ENCODE results near the gene NUTM2E.
"Not testable (repeated sequence)": the region's sequence is repeated elsewhere in the genome, so short reads cannot be mapped to it uniquely, and the experiment has no call there.

NUTM2E gene, protein sequence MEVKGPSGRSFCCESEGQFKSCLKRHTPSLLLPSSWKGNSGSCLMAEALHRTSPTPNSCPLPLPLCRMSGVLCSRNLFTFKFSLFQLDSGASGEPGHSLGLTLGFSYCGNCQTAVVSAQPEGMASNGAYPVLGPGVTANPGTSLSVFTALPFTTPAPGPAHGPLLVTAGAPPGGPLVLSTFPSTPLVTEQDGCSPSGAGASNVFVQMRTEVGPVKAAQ (N-terminal part only)

DNA sequence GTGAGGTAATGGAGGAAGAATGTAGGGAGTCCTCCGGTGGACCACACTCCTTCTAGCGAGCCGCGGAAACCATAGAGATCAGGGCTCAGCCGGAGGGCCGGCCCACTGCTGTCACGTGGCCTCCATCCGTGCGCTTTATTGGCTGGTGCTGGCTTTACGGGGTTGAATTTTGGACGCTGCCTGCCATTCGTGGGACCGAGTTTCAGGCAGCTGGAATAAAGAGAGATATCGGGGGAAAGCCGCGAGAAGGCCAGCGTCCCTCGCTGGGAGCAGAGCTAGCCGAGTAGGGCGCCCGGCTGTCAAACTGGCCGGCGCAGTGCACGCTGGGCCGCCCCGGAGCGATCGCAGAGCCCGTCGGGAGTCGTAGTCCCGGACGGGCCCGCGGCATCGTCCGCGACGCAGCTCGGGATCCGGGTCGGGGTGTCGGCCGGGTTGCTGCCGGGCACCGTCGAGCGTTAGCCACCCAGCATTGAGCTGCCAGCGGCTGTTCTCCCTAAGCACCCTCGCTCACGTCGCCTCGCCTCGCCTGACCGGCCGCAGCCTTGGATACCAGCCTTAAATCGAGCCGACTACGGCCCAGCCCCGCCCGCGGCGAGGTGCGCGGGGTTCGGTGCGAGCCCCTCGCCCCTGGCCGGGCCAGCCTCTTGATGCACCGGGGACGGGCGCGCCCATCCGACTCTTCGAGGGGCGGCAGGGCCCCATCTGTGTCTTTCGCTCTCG is at the start of gene NUTM2E:
Gene NUTM2E (plus strand): TSS at position 244 of the 720 bp plus-strand sequence. CDS start 15,002 bp downstream, outside the sequence.
- in situ Hi-C loops (cut with MboI; ENCODE audit: low sequenced_read_pairs), result not testable (repeated sequence)

DNA sequence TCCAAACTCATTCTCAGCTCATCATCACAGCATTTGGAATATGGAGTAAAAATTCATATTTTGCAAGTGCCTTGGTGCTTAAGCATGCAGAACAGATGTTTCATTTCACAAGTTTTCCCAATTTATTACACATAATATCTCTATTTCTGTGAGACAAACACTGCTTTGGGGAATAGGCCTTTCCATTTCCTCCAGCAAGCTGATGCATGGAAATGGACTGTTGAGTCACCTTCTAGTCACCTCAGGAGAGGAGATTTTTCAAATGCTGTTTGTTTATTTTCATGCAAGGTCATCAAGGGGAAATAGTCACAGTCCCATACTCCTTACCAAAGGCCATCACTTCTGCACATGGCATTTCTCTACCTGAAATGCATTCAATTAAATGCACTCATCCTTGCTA is 48.5 kb upstream of the NUTM2E start:
- in situ Hi-C loops (cut with MboI; ENCODE audit: low sequenced_read_pairs), result not testable (repeated sequence)

DNA sequence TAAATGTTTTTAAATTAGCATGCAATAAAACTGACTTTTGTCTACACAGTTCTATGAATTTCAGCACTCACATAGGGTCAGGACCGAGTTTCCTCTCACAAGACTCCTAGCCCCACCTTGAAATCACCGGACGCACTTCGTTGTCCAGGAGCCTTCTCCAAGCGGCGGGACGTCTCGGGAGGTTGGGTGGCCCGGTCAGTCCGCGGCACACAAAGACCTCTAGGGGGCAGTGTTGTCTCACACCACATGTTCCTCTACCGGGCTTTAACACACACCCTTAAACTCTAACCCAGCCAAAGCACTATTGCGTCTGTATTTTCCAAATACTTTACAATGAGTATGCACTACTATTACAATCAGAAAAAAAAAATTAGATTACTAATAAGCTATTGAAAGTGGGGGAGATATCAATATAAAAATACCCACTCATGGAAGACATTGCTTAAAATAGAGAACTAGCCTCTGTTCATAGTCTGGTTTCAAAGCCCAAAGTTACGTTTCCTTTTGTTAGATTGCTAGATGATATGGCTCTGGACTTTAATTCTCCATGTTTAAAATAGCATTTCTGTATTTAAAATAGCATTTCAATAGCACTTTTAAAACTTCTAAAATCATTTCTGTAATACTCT is 47.1 kb upstream of the NUTM2E start:
- in situ Hi-C loops (cut with MboI; ENCODE audit: low sequenced_read_pairs), result not testable (repeated sequence)

DNA sequence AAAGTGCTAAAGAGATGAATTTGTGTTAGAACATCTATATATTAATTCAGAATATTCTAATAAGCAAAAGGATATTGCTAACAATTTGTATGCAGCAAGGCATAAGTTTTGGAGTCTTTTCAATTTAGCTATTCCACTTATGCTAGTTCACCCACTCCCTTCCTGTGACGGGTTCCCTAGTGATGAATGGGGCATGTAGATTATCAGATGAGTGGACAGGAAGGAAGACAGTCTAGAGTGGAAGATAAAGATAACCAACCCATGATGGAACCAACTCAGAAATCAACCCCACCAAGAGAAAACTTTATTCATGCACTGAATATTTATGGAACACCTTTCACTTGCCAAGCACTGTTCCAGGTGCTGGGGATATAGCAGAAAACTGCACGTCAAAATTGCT is 46.5 kb upstream of the NUTM2E start:
- in situ Hi-C loops (cut with MboI; ENCODE audit: low sequenced_read_pairs), result not testable (repeated sequence)

DNA sequence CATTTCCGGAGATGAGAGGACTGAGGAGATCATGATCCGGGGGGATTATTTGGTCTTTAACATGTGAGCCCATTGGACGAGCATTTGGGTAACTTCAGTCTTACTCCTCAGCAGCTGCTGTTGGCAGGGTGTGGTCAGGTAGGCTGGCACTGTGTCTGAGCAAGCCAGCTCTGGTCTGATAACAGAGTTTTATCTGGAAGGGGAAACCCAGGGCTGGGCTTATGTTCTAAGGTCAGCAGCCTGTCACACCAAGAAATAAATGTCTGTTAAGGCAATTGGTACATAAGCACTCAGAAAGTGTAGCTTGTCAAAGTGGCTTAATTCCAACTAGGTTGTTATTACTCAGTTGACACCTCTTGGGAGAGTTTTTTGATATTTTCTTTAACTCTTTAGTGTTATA is 45.0 kb upstream of the NUTM2E start:
- in situ Hi-C loops (cut with MboI; ENCODE audit: low sequenced_read_pairs), result not testable (repeated sequence)

DNA sequence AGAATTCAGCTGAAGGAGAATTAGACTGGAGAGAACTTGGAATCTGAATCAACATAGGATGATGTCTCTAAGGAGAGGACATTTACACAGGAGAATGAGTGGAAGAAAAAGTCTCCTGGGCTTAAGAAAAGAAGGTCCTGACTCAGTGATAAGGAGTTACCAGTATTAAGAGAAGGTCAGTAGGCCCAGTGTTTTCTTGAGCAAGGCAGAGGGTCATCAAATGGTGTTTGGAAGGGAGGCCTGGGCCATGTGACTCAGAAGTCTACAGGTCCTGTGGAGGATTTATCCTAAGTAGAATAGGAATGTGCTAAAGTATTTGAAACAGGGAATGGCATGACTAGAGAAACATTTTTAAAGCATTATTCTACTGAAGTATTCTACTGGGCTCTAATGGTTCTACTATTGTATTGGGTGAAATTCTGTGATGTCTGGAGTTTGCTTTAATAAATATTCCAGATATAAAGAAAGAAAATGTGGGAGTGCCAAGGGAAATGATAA is 39.0 kb upstream of the NUTM2E start:
- in situ Hi-C loops (cut with MboI; ENCODE audit: low sequenced_read_pairs), result not testable (repeated sequence)

DNA sequence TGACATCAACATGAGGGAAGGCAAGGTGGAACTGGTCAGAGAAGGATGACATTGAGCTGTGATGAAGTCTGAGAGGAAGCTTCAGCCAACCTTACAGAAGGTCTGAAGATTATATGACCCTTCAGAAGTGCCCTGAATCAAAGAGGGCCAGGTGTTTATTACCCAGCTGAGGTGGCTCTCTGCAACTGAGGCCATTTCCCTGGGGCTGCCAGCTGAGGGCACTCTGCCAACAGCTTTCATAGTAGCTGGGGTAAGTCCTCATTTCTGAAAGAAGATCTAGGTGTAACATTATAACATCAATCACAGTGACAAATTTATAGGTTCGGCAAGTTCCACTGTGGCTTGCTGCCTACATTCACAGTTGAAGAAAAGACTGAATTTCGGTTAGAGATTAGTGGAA is 37.2 kb upstream of the NUTM2E start:
- in situ Hi-C loops (cut with MboI; ENCODE audit: low sequenced_read_pairs), result not testable (repeated sequence)

DNA sequence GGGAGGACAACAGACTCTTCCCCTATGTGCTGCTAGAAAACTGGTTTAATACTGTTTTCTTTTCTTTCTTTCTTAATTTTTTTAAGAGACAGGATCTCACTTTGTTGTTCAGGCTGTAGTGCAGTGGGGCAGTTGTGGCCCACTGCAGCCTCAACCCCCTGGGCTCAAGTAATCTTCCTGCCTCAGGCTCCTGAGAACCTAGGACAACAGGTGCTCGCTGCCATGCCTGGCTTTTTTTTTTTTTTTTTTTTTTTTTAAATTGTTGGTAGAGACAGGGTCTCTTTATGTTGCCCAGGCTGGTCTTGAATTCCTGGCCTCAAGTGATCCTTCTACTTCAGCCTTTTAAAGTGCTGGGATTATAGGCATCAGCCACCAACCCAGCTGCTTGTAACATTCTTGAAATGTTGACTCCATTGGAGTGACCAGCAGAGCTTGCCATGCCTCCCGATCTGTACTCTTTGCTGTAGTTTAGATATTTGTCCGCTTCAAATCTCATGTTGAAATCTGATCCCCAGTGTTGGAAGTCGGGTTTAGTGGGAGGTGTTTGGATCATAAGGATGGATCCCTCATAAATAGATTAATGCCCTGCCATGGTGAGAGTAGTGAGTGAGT is 34.5 kb upstream of the NUTM2E start:
- in situ Hi-C loops (cut with MboI; ENCODE audit: low sequenced_read_pairs), result not testable (repeated sequence)

DNA sequence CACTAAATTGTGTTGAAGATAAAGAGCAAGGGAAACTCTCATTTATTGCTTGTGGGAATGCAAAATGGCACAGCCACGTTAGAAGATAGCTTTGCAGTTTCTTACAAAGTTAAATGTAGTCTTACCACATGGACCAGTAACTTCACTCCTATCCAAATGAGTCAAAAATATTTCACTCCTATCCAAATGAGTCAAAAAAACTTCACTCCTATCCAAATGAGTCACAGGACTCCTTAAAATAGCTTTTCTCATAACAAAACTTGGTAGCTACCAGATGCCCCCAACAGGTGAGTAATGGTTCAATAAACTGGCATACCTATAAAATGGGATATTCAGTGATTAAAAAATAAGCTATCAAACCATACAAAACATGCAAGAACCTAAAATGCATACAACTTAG is 27.2 kb upstream of the NUTM2E start:
- in situ Hi-C loops (cut with MboI; ENCODE audit: low sequenced_read_pairs), result not testable (repeated sequence)

DNA sequence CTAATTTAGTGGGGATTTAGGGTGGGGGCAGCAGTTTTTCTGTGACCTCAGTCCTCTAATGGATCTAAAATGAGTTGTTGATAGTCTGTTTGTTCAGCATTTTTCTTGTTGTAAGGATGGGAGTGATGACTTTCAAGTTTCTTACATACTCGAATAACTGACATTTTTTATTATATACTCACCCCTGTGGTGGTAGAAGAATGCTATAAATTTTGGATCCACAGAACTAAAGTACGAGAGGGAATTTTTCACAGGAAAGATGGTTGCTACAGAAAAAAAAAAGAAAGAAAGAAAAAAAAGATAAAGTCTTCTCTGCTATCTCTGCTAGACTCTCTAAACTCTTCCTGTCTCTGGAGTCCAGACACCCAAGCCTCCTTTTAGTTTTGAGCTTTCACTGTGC is 20.7 kb upstream of the NUTM2E start:
- in situ Hi-C loops (cut with MboI; ENCODE audit: low sequenced_read_pairs), result not testable (repeated sequence)

DNA sequence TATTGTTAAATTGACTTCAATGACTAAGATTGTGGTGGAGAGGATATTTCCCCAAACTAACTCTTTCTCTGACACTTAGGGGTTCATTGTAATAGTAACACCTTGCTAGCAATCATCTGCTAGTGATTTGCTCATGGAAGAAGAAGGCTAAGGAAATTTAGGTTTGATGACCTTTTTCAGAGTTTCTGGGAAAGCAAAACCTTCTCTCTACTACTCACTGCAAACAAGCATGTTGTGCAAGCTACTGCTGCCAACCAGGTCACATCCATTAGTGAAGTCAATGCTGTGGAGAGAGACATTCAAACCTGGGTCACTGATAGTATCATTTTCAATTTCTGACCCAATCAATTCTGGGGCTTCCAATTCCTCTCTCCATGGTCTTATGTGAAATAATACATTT is 14.6 kb upstream of the NUTM2E start:
- in situ Hi-C loops (cut with MboI; ENCODE audit: low sequenced_read_pairs), result not testable (repeated sequence)

DNA sequence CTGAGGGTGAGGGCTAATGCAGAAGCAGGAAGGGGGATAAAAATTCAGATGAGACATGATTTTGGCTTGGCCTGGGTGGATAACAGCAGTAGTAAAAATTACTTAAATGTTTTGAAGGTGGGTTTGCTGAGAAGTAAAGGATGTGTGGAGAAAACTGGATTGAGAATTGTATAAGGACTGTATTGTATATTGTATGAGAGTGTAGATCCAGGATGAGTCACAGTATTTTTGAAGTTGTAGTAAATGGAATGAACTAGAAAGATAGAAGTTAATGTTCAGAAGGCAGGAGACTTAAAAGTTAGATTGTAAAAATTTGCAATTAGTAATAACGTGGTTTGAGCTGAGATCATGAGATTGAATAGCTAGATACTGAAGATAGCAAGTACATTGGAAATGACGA is 10.2 kb upstream of the NUTM2E start:
- in situ Hi-C loops (cut with MboI; ENCODE audit: low sequenced_read_pairs), result not testable (repeated sequence)

DNA sequence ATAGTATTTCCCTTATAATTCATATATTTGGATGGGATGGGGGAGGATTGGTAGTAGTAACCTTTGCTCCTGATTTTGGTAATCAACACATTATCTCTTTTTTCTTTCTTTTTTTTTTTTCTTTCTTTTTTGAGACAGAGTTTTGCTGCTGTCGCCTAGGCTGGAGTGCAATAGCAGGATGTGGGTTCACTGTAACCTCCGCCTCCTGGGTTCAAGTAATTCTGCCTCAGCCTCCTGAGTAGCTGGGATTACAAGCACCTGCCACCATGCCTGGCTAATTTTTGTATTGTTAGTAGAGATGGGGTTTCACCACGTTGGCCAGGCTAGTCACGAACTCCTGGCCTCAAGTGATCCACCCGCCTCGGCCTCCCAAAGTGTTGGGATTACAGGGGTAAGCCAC is 3.2 kb upstream of the NUTM2E start:
- in situ Hi-C loops (cut with MboI; ENCODE audit: low sequenced_read_pairs), result not testable (repeated sequence)

DNA sequence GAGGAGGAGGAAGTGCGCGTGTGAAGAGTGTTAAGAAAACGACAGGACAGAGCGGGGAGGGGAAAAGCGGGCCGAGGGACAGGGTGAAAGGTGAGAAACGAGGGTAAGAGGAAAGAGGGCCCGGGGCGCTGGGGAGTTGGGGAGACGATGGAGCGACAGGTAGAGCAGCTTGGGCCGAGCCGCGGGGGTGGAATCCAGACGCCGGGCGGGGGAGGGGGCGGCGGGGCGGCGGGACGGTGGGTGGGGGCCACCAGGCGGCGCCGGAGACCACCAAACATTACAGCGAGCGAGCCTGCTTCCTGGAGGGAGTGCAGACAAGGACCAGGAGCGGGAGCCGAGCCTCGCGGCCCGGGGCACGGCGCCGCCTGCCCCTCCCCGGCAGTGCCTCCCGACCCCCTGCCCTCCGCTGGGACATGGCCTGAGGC is 940 bp upstream of the NUTM2E start:
- in situ Hi-C loops (cut with MboI; ENCODE audit: low sequenced_read_pairs), result not testable (repeated sequence)

DNA sequence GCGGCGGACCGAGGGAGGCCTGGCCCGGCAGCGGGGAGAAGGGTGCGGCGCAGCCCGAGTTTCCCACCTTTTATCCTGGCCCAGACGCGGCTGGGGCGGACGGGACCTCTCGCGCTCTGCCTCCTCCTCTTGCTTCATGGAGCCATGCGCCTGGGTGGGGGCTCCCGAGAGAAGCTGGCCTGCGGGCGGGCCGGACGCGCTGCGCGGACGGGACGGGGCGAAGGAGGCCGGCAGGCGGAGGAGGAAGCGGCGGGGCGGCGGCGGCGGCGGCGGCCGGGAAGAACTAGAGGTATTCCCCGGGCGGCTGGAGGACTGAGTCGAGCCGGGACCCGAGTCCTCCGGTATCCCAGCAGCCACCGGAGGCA is 426 bp upstream of the NUTM2E start:
- in situ Hi-C loops (cut with MboI; ENCODE audit: low sequenced_read_pairs), result not testable (repeated sequence)

DNA sequence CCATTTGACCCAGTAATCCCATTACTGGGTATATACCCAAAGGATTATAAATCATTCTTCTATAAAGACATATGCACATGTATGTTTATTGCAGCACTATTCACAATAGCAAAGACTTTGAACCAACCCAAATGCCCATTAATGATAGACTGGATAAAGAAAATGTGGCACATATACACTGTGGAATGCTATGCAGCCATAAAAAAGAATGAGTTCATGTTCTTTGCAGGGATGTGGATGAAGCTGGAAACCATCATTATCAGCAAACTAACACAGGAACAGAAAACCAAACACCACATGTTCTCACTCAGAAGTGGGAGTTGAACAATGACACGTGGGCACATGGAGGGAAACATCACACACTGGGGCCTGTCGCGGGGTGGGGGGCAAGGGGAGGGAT is 7.3 kb downstream of the NUTM2E start:
- in situ Hi-C loops (cut with MboI; ENCODE audit: low sequenced_read_pairs), result not testable (repeated sequence)

DNA sequence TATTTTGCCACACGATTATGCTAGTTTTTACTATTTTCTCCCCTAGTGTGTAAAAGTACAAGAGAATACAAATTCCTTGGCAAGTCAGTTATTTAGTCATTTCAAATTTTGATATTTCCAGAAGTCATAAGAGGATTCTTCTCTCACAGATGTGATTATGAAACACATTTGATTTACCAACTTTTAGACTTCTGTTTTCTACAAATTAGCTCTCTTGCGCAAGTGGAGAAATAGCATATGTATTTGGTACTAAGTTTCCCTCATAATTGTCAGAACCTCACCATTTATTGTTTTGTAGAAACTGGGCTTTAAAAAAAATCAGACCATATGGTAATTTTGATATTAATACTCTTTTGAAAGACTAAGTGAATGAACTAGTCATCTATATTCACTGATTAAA is 9.4 kb downstream of the NUTM2E start:
- in situ Hi-C loops (cut with MboI; ENCODE audit: low sequenced_read_pairs), result not testable (repeated sequence)

DNA sequence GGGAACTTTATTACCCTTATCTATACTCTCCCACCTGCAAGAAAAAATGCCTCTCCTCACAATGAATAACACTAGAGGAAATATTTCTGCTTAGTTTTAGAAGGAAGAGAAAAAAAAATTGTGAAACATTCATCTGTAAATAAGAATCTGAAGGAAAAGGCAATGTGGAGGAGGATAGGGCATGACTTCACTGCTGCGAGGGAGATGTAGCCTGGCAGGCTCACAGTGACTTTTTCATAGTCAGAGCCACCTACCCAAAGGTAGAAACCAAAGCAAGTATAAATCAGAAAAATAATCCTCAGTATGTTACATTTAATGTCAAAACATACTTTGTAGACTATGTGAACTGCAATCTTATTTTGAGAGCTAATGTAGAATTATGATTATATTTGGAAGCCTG is 10.4 kb downstream of the NUTM2E start:
- in situ Hi-C loops (cut with MboI; ENCODE audit: low sequenced_read_pairs), result not testable (repeated sequence)

DNA sequence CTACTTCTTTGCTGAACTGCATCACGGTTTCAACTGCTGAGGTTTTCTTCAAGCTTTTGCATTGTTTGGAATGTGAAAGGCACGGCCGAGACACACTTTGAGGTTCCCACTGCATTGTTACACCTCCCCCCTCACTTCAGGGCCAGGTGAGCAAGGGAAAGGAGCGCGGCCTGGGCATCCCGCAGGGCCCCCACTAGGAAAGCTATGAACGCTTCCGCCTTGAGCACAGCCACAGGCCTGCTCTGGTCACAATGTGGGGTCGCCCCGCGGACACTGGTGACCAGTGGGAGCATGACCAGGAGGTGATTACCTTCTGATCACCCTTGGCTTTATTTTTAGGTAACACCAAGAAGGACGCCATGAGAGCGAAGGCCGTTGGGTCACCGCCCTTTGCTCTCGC is 11.9 kb downstream of the NUTM2E start:
- in situ Hi-C loops (cut with MboI; ENCODE audit: low sequenced_read_pairs), result not testable (repeated sequence)

DNA sequence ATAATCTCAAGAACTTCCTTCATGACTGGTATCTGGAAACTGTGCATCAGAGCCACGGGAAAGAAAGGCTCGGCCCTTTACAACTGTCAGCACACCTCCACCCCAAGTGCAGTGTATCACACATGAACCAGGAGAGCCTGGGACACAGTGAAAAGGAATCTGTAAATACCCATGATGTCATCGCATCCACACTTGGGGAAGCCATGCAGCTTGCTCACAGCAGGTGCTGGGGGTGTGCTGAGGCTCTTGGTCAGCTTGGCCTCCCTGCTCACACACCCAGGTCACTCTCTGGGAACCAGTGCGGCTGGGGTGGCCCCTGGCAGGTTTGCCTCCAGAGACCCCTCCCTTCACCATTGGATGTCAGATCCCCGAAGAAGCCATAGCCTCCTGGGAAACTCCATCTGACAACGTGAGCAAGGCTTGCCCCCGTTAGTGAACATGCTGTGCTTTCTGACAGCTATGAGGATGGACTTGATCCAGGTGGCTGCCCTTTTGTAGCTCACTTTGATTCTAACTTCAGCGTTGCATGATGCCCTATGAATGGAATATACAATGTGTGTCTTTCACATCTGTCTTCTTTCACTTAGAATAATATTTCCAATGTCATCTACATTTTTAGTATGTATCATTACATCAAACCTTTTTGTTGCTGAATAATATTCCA is 26.8 kb downstream of the NUTM2E start:
- in situ Hi-C loops (cut with MboI; ENCODE audit: low sequenced_read_pairs), result not testable (repeated sequence)

DNA sequence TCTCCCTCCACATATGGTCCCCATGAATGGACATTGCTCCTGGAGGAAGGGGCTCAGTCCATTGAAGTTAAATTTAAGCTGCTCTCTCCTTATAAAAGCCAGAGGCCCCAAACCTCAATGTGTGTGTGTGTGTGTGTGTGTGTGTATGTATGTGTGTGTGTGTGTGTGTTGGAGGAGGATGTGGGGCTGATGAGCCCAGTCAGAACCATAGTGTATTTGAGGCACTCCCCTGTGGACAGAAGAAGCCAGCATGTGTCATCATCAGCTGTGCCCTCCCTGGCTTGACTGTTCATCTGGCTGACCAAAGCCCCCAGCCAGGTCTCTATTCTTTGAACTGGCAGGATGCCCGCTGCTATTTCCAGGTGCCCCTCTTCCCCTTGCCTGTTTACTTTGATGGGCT is 35.7 kb downstream of the NUTM2E start:
- in situ Hi-C loops (cut with MboI; ENCODE audit: low sequenced_read_pairs), result not testable (repeated sequence)
